Neural progenitor cell (in vitro differentiated cells): ENCODE data around the gene EFCC1. TPM values are rescaled to one million over a fixed set of nuclear protein-coding genes. Genes with fewer than 3 reads are reported as not detected.

ENCODE experiments used
- DNase-seq: peaks from one replicate; pipeline ENCODE4 v3.0.0-alpha.2; 2016; ENCODE audit warnings: low spot score
- H2AFZ ChIP-seq: fragments of 200-600 bp; sonication (generic); replicated peaks from 2 replicates; pipeline ENCODE4 v1.6.1; 2016; ENCODE audit warnings: antibody characterized with exemption
- H3F3A ChIP-seq: fragments of 200-600 bp; sonication (generic); 2 replicates; pipeline ENCODE4 v1.6.1; 2016; ENCODE audit warnings: antibody characterized with exemption, low read depth
- H3K27ac ChIP-seq: fragments of 200-600 bp; sonication (generic); 2 replicates; pipeline ENCODE4 v1.5.1; 2016; ENCODE audit warnings: mild to moderate bottlenecking
- H3K27me3 ChIP-seq: fragments of 200-600 bp; sonication (generic); 2 replicates; pipeline ENCODE4 v1.6.1; 2016; ENCODE audit warnings: mild to moderate bottlenecking, moderate library complexity
- H3K36me3 ChIP-seq: fragments of 200-600 bp; sonication (generic); 2 replicates; pipeline ENCODE4 v1.5.1; 2016
- H3K4me1 ChIP-seq: fragments of 200-600 bp; sonication (generic); 2 replicates; pipeline ENCODE4 v1.6.1; 2016; ENCODE audit warnings: mixed run types
- H3K4me2 ChIP-seq: fragments of 200-600 bp; sonication (generic); 2 replicates; pipeline ENCODE4 v1.6.1; 2016
- H3K4me3 ChIP-seq: fragments of 200-600 bp; sonication (generic); 2 replicates; pipeline ENCODE4 v1.5.1; 2016
- H3K79me2 ChIP-seq: fragments of 200-600 bp; sonication (generic); 2 replicates; pipeline ENCODE4 v1.6.1; 2016; ENCODE audit warnings: low read depth
- H3K9ac ChIP-seq: fragments of 200-600 bp; sonication (generic); 2 replicates; pipeline ENCODE4 v1.6.1; 2016
- H3K9me3 ChIP-seq: fragments of 200-600 bp; sonication (generic); 2 replicates; pipeline ENCODE4 v1.5.1; 2016; ENCODE audit warnings: low read depth
- H4K20me1 ChIP-seq: fragments of 200-600 bp; sonication (generic); 2 replicates; pipeline ENCODE4 v1.6.1; 2016; ENCODE audit warnings: low read depth
- H3K27ac Mint-ChIP-seq: 3 replicates; pipeline ENCODE4 v1.8.0; 2021; ENCODE audit warnings: mixed read lengths
- H3K27me3 Mint-ChIP-seq: 2 replicates; pipeline ENCODE4 v1.8.0; 2022; ENCODE audit warnings: low read depth, mild to moderate bottlenecking, inconsistent platforms, moderate library complexity, mixed read lengths; ENCODE audit not compliant: insufficient read depth
- H3K36me3 Mint-ChIP-seq: 3 replicates; pipeline ENCODE4 v1.8.0; 2021; ENCODE audit warnings: mixed read lengths
- H3K4me1 Mint-ChIP-seq: 3 replicates; pipeline ENCODE4 v1.8.0; 2021; ENCODE audit warnings: mixed read lengths
- H3K4me3 Mint-ChIP-seq: 3 replicates; pipeline ENCODE4 v1.8.0; 2021; ENCODE audit warnings: mild to moderate bottlenecking, moderate library complexity, mixed read lengths
- H3K9me3 Mint-ChIP-seq: 3 replicates; pipeline ENCODE4 v1.8.0; 2020; ENCODE audit warnings: mixed read lengths
- CTCF ChIP-seq: fragments of 200-600 bp; sonication (generic); IDR thresholded peaks from 2 replicates; pipeline ENCODE4 v1.5.1; 2017; ENCODE audit warnings: antibody characterized with exemption, mild to moderate bottlenecking
- EZH2 ChIP-seq: fragments of 200-600 bp; sonication (generic); IDR thresholded peaks from 2 replicates; pipeline ENCODE4 v1.6.1; 2017; ENCODE audit warnings: antibody characterized with exemption, mild to moderate bottlenecking, moderate library complexity
- EZH2phosphoT487 ChIP-seq: fragments of 200-600 bp; sonication (generic); IDR thresholded peaks from 2 replicates; pipeline ENCODE4 v1.6.1; 2017; ENCODE audit warnings: antibody characterized with exemption
- total RNA-seq: library from RNA; depleted of rRNA; stranded (reverse); fragments of >200 nt; gene quantifications from 2 replicates; pipeline ENCODE4 v1.2.3, GENCODE V29; 2015; ENCODE audit warnings: low replicate concordance

The EFCC1 gene
- total RNA-seq, 1 donor from 2014 or later: 1.1 TPM

GRCh38 chr3:129026728-129027543 lies 25.8 kb downstream of the EFCC1 start:
- Histone ChIP-seq H3K4me3 (peak overlapping the region; percentile 47), H3K9ac (no peak overlapping the region), H3K27ac (no peak overlapping the region), H3K9me3 (no peaks in the 10 kb centered on the region), H3K4me2 (peak overlapping the region; percentile 74), H4K20me1 (no peaks in the 10 kb centered on the region), H3K4me1 (peaks cover 5% of the 10 kb centered on the region), H2AFZ (peak overlapping the region; percentile 89), H3K36me3 (no peaks in the 10 kb centered on the region), H3K27me3 (peaks cover 35% of the 10 kb centered on the region), H3K79me2 (no peaks in the 10 kb centered on the region), H3F3A (peaks cover 2% of the 10 kb centered on the region)
- TF ChIP-seq EZH2phosphoT487 (no peak), EZH2 (no peak), CTCF (peak; percentile 52)
- DNase-seq: peak; percentile 91
- peaks cover 2% of the 10 kb centered on the region for H3K9me3 Mint-ChIP-seq
- no peaks in the 10 kb centered on the region for H3K27me3 Mint-ChIP-seq
- peak overlapping the region; percentile 85 for H3K27ac Mint-ChIP-seq
- H3K36me3 Mint-ChIP-seq: peaks cover 25% of the 10 kb centered on the region
- H3K4me3 Mint-ChIP-seq: peak overlapping the region; percentile 73
- H3K4me1 Mint-ChIP-seq: peaks cover 26% of the 10 kb centered on the region

GRCh38 chr3:129027544-129027880 lies 26.4 kb downstream of the EFCC1 start:
- peaks cover 35% of the 10 kb centered on the region for H3K27me3 ChIP-seq
- Mint-ChIP-seq H3K4me1 (peaks cover 26% of the 10 kb centered on the region), H3K27ac (no peak overlapping the region), H3K27me3 (no peaks in the 10 kb centered on the region), H3K9me3 (peaks cover 2% of the 10 kb centered on the region), H3K4me3 (no peak overlapping the region), H3K36me3 (peaks cover 25% of the 10 kb centered on the region)
- peak overlapping the region; percentile 89 for H2AFZ ChIP-seq
- H4K20me1 ChIP-seq: no peaks in the 10 kb centered on the region
- TF ChIP-seq EZH2phosphoT487 (no peak), EZH2 (no peak), CTCF (no peak)
- no peaks in the 10 kb centered on the region for H3K79me2 ChIP-seq
- peak overlapping the region; percentile 74 for H3K4me2 ChIP-seq
- H3K9ac ChIP-seq: no peak overlapping the region
- H3K36me3 ChIP-seq: no peaks in the 10 kb centered on the region
- H3K9me3 ChIP-seq: no peaks in the 10 kb centered on the region
- peaks cover 5% of the 10 kb centered on the region for H3K4me1 ChIP-seq
- H3K27ac ChIP-seq: no peak overlapping the region
- H3K4me3 ChIP-seq: peak overlapping the region; percentile 47
- no peak for DNase-seq
- peaks cover 2% of the 10 kb centered on the region for H3F3A ChIP-seq

GRCh38 chr3:129028866-129029265 lies 27.8 kb downstream of the EFCC1 start:
- H3K79me2 ChIP-seq: no peaks in the 10 kb centered on the region
- no peak overlapping the region for H2AFZ ChIP-seq
- no peak overlapping the region for H3K4me3 Mint-ChIP-seq
- H4K20me1 ChIP-seq: no peaks in the 10 kb centered on the region
- H3K4me3 ChIP-seq: no peak overlapping the region
- H3K4me1 Mint-ChIP-seq: peaks cover 26% of the 10 kb centered on the region
- H3K27me3 Mint-ChIP-seq: no peaks in the 10 kb centered on the region
- peaks cover 35% of the 10 kb centered on the region for H3K27me3 ChIP-seq
- TF ChIP-seq CTCF: no peak
- TF ChIP-seq EZH2phosphoT487: no peak
- TF ChIP-seq EZH2: no peak
- no peak overlapping the region for H3K4me2 ChIP-seq
- no peak for DNase-seq
- H3K27ac Mint-ChIP-seq: no peak overlapping the region
- no peaks in the 10 kb centered on the region for H3K9me3 ChIP-seq
- H3K9ac ChIP-seq: no peak overlapping the region
- H3K36me3 ChIP-seq: no peaks in the 10 kb centered on the region
- H3K4me1 ChIP-seq: peaks cover 5% of the 10 kb centered on the region
- H3K36me3 Mint-ChIP-seq: peaks cover 29% of the 10 kb centered on the region
- no peaks in the 10 kb centered on the region for H3K9me3 Mint-ChIP-seq
- H3F3A ChIP-seq: peaks cover 2% of the 10 kb centered on the region
- H3K27ac ChIP-seq: no peak overlapping the region
